ENCODE measurements around the gene FN3K.
"Not testable (repeated sequence)": the region's sequence is repeated elsewhere in the genome, so short reads cannot be mapped to it uniquely, and the experiment has no call there.

FN3K gene

GRCh38 chr17:82737967-82738877, 2.8 kb downstream of the FN3K start:
- no peak for DNase-seq (ENCODE audit: low read depth)

GRCh38 chr17:82740906-82741759, 5.7 kb downstream of the FN3K start:
- no peak for DNase-seq (ENCODE audit: low read depth)

- no peak for DNase-seq (ENCODE audit: low read depth)
Measured at GRCh38 chr17:82743344-82744219, 8.2 kb downstream of the FN3K start.

GRCh38 chr17:82744736-82745135, 9.3 kb downstream of the FN3K start:
- DNase-seq (ENCODE audit: low read depth) = not testable (repeated sequence)

GRCh38 chr17:82745524-82745923, 10.1 kb downstream of the FN3K start:
- DNase-seq (ENCODE audit: low read depth) = no peak

GRCh38 chr17:82748756-82749155, 13.3 kb downstream of the FN3K start:
- no peak for DNase-seq (ENCODE audit: low read depth)

GRCh38 chr17:82750241-82750908, 15.0 kb downstream of the FN3K start:
- no peak for DNase-seq (ENCODE audit: low read depth)

- no peak for DNase-seq (ENCODE audit: low read depth)
Measured at GRCh38 chr17:82751171-82751570, 15.8 kb downstream of the FN3K start.

- DNase-seq (ENCODE audit: low read depth) = peak; percentile 86
Measured at GRCh38 chr17:82751571-82752370, 16.4 kb downstream of the FN3K start, which contains the start of gene TBCD. TSS of gene TBCD (plus strand) at chr17:82752065. CDS start at chr17:82752194, 129 bp downstream.

GRCh38 chr17:82752371-82753200, 17.2 kb downstream of the FN3K start:
- no peak for DNase-seq (ENCODE audit: low read depth)

- DNase-seq (ENCODE audit: low read depth) = no peak
Measured at GRCh38 chr17:82753201-82753464, 17.7 kb downstream of the FN3K start.

GRCh38 chr17:82754297-82755208, 19.1 kb downstream of the FN3K start:
- no peak for DNase-seq (ENCODE audit: low read depth)

- DNase-seq (ENCODE audit: low read depth) = no peak
Measured at GRCh38 chr17:82756166-82756565, 20.8 kb downstream of the FN3K start.

- no peak for DNase-seq (ENCODE audit: low read depth)
Measured at GRCh38 chr17:82765371-82765770, 30.0 kb downstream of the FN3K start.

GRCh38 chr17:82767041-82767754, 31.8 kb downstream of the FN3K start:
- DNase-seq (ENCODE audit: low read depth) = no peak

- DNase-seq (ENCODE audit: low read depth) = no peak
Measured at GRCh38 chr17:82769041-82769440, 33.6 kb downstream of the FN3K start.

GRCh38 chr17:82772026-82772425, 36.6 kb downstream of the FN3K start:
- no peak for DNase-seq (ENCODE audit: low read depth)

- DNase-seq (ENCODE audit: low read depth) = not testable (repeated sequence)
Measured at GRCh38 chr17:82774456-82774855, 39.0 kb downstream of the FN3K start.
